GM21528 (cell line): ENCODE results near the gene PRAC2.
"Not testable (repeated sequence)": the region's sequence is repeated elsewhere in the genome, so short reads cannot be mapped to it uniquely, and the experiment has no call there.

Experiments used
- ATAC-seq: cut with Tn5 transposase; IDR thresholded peaks from one replicate; pipeline ENCODE4 v1.9.1; 2021; ENCODE audit warnings: mild to moderate bottlenecking, moderate library complexity; ENCODE audit not compliant: unreplicated experiment, low FRiP score

Gene PRAC2

DNA sequence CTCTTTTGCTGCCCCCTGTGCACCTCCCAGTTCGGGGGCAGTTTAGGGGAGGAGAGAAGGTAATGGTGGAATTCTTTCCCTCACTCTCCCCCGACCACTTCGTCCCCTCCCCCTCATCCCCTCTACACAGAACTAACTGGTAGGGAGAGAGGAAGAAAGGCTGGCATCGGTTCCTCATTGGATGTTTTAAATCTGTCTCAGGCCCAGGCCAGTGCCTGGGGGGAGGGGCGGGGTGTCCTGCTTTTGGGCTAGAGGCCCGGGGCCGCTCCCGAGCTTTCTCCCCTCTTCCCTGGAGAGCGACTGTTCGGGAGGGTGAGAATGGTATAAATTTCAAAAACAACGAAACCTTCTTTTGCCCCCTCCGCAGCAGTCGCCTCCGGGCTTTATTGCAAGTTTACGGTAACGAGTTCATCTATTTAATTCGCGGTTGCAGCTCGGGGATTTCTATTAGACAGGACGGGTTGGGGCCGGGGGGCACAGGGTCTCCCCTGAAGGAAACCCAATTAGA is at the start of gene PRAC2:
PRAC2 (plus strand) TSS at position 271 of the 508 bp plus-strand sequence. CDS start 1,226 bp downstream, outside the sequence.
- no peak for ATAC-seq

- ATAC-seq = no peak
Observed at GRCh38 chr17:48676963-48677558, 45.9 kb upstream of the PRAC2 start.

- ATAC-seq = no peak
Observed at GRCh38 chr17:48678141-48678971, 44.6 kb upstream of the PRAC2 start.

DNA sequence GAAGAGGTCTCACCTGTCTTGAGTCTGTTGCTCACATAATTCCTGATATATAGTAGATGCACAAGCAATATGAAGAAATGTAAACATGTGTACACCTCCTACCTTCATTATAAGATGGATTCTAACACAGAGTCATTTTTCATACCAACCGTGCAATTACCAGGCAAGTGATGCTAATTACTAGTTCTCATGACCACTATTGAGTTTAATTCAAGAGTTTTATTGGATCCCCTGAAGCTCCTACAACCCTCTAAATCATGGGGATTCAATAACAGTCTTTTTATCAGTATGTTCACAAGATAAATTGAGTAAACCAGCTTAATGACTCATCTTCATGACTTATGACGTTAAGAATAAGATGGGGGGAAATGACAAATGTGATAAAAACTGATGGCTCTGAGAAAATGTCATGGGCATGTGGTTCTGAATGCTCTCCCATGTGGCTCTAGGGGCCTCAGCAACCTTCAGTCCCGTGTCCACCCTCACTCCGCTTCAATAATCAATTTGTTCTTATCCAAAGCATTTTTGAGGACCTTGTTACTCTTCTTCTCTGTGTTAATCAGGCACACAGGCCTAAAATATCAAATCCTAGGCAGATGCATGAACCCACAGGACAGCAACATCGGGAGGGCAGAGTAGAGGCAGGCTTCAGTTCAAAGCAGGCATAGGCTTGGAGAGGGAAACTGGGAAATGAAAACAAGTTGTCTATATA is 43.4 kb upstream of the PRAC2 start:
- no peak for ATAC-seq

GRCh38 chr17:48681609-48682008 is 41.4 kb upstream of the PRAC2 start:
- ATAC-seq = no peak

- ATAC-seq = no peak
Observed at GRCh38 chr17:48690655-48691054, 32.3 kb upstream of the PRAC2 start.

DNA sequence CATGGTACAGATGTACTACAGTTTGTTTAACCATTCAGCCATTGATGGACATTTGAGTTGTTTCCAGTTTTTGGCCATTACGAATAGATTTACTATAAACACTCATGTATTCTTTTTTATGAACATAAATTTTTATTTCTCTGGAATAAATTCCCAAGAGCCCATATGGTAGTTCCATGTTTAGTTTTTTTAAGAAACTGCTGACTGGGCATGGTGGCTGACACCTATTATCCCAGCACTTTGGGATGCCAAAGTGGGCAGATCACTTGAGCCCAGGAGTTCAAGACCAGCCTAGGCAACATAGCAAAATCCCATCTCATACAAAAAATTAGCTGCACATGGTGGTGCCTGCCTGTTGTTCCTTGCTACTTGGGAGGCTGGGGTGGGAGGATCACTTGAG is 30.9 kb upstream of the PRAC2 start:
- no peak for ATAC-seq

- ATAC-seq = no peak
Observed at GRCh38 chr17:48693178-48693577, 29.8 kb upstream of the PRAC2 start.

- ATAC-seq = no peak
Observed at GRCh38 chr17:48701864-48702532, 21.0 kb upstream of the PRAC2 start.

GRCh38 chr17:48704361-48705248 is 18.4 kb upstream of the PRAC2 start:
- ATAC-seq = no peak

DNA sequence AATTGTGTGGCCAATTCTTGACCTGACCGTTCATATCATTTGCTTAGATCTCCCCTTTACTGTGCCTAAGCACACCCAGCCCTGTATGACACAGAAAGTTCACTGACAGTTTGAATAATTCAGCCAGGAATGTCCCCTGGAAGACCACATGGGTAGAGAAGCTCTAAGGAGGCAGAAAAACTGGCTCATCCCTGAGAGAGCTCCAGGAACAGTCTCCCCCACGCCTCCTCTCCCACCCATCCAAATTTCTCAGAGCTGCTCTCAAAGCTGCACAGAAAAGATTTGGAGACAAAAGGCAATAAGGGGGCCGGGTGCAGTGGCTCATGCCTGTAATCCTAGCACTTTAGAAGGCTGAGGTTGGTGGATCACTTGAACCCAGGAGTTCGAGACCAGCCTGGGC is 11.9 kb upstream of the PRAC2 start:
- ATAC-seq = no peak

- no peak for ATAC-seq
Observed at GRCh38 chr17:48715496-48716399, 7.2 kb upstream of the PRAC2 start.

- not testable (repeated sequence) for ATAC-seq
Observed at GRCh38 chr17:48716549-48716948, 6.4 kb upstream of the PRAC2 start.

DNA sequence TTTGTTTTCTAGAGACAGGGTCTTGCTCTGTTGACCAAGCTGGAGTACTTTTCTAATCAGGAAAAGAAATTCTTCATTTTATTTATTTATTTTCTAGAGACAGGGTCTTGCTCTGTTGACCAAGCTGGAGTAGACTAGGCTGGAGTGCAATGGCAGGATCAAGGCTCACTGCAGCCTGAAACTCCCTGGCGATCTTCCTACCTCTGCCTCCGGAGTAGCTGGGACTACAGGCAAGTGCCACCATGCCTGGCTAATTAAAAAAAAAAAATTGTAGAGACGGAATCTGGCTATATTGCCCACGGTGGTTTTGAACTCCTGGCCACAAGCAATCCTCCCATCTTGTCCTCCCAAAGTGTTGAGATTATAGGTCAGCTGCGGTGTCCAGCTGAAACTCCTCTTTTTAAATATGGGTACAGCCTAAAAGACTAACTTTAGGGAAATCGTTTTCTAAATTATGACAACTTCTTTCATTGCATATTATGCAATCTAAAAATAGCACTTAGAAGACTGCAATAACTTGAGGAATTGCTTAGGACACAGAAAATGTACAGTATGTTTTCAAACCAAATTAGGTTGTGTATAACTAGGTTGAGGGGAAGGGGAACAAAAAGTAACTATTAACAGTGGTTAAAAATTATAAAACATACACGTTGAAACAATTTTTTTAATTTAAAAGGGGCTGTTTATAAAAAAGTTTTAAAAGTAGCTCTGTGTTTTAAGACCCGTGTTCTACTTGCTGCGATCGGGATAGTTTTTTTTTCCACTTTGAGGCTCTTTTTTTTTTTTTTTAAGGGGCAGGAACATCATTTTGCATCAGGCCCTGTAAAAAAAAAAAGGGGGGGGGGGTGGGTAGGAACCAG is 5.4 kb upstream of the PRAC2 start:
- no peak for ATAC-seq

DNA sequence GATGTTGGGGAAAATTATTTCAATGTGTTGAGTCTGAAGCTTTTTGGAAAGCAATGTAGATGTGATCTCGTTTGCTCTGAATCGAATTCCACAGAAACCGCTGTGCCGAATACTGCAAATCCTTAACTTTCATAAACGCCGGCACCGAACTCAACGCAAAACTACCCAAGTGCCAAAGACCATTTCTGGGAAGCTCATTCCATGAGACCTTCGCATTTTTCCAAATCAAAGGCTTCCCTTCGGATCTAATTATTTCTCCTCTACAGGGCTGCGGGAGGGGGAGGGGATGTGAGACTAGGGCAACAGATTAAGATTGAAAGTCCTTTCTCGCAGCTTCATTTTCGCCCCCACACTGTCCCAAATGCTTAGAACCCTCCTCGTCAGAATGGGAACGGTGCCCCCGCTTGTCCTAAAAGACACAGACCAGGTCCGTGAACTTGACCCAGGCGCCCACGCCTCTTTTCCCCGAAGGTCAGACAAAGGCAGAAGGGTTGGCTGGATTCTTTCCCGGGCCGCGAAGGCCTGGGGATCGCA is 4.7 kb upstream of the PRAC2 start:
- no peak for ATAC-seq

- ATAC-seq = no peak
Observed at GRCh38 chr17:48718761-48719641, 4.0 kb upstream of the PRAC2 start.
